ENCODE measurements around the gene NEK10.

Gene NEK10

GRCh38 chr3:27253831-27254230 lies 115.4 kb downstream of the NEK10 start:
- DNase-seq (ENCODE audit: low read depth, low spot score) = peak; percentile 64
- peak; percentile 56 for TF ChIP-seq CTCF (IDR thresholded peaks at IDR 0.05; ENCODE audit: low read depth, low read length)
- in situ Hi-C loops (cut with HindIII; ENCODE audit: low sequenced_read_pairs) = no loop called here
- no peak overlapping the region for H3K4me3 ChIP-seq (ENCODE audit: low read depth, low read length)

GRCh38 chr3:27253391-27253790 lies 115.8 kb downstream of the NEK10 start:
- no peak overlapping the region for H3K4me3 ChIP-seq (ENCODE audit: low read depth, low read length)
- no peak for TF ChIP-seq CTCF (IDR thresholded peaks at IDR 0.05; ENCODE audit: low read depth, low read length)
- DNase-seq (ENCODE audit: low read depth, low spot score) = no peak
- in situ Hi-C loops (cut with HindIII; ENCODE audit: low sequenced_read_pairs) = no loop called here

GRCh38 chr3:27252646-27253045 lies 116.5 kb downstream of the NEK10 start:
- TF ChIP-seq CTCF (IDR thresholded peaks at IDR 0.05; ENCODE audit: low read depth, low read length) = no peak
- in situ Hi-C loops (cut with HindIII; ENCODE audit: low sequenced_read_pairs) = no loop called here
- H3K4me3 ChIP-seq (ENCODE audit: low read depth, low read length) = no peak overlapping the region
- peak; percentile 14 for DNase-seq (ENCODE audit: low read depth, low spot score)

- TF ChIP-seq CTCF (IDR thresholded peaks at IDR 0.05; ENCODE audit: low read depth, low read length) = no peak
- H3K4me3 ChIP-seq (ENCODE audit: low read depth, low read length) = no peak overlapping the region
- in situ Hi-C loops (cut with HindIII; ENCODE audit: low sequenced_read_pairs) = no loop called here
These were observed 124.8 kb downstream of the NEK10 start for GRCh38 chr3:27244374-27244773.

GRCh38 chr3:27239951-27240350 lies 129.2 kb downstream of the NEK10 start:
- DNase-seq (ENCODE audit: low read depth, low spot score) = no peak
- no peak for TF ChIP-seq CTCF (IDR thresholded peaks at IDR 0.05; ENCODE audit: low read depth, low read length)
- in situ Hi-C loops (cut with HindIII; ENCODE audit: low sequenced_read_pairs) = no loop called here
- no peak overlapping the region for H3K4me3 ChIP-seq (ENCODE audit: low read depth, low read length)

More at GRCh38 chr3:27244374-27244773, 124.8 kb downstream of the NEK10 start:
- no peak for DNase-seq (ENCODE audit: low read depth, low spot score)

GRCh38 chr3:27228805-27229204 lies 140.4 kb downstream of the NEK10 start:
- no peak for TF ChIP-seq CTCF (IDR thresholded peaks at IDR 0.05; ENCODE audit: low read depth, low read length)
- in situ Hi-C loops (cut with HindIII; ENCODE audit: low sequenced_read_pairs) = no loop called here
- DNase-seq (ENCODE audit: low read depth, low spot score) = no peak
- no peak overlapping the region for H3K4me3 ChIP-seq (ENCODE audit: low read depth, low read length)

- no peak for DNase-seq (ENCODE audit: low read depth, low spot score)
- no peak for TF ChIP-seq CTCF (IDR thresholded peaks at IDR 0.05; ENCODE audit: low read depth, low read length)
- in situ Hi-C loops (cut with HindIII; ENCODE audit: low sequenced_read_pairs) = no loop called here
- H3K4me3 ChIP-seq (ENCODE audit: low read depth, low read length) = no peak overlapping the region
These were observed 145.0 kb downstream of the NEK10 start for GRCh38 chr3:27224197-27224596.

Measured in astrocyte of the spinal cord (primary cell).